DND-41 (cell line): ENCODE measurements around the gene TWIST2.

ENCODE experiments used
- CTCF ChIP-seq: IDR thresholded peaks from 2 replicates; pipeline ENCODE4 v1.5.1; 2012; ENCODE audit warnings: borderline replicate concordance, low read length, moderate library complexity, mild to moderate bottlenecking; ENCODE audit not compliant: poor library complexity, severe bottlenecking; ENCODE audit errors: extremely low read depth
- EZH2 ChIP-seq: IDR thresholded peaks from 3 replicates; pipeline ENCODE4 v1.6.1; 2012; ENCODE audit warnings: borderline replicate concordance, low read depth, mild to moderate bottlenecking, moderate library complexity, low read length, inconsistent platforms; ENCODE audit not compliant: severe bottlenecking

DNA sequence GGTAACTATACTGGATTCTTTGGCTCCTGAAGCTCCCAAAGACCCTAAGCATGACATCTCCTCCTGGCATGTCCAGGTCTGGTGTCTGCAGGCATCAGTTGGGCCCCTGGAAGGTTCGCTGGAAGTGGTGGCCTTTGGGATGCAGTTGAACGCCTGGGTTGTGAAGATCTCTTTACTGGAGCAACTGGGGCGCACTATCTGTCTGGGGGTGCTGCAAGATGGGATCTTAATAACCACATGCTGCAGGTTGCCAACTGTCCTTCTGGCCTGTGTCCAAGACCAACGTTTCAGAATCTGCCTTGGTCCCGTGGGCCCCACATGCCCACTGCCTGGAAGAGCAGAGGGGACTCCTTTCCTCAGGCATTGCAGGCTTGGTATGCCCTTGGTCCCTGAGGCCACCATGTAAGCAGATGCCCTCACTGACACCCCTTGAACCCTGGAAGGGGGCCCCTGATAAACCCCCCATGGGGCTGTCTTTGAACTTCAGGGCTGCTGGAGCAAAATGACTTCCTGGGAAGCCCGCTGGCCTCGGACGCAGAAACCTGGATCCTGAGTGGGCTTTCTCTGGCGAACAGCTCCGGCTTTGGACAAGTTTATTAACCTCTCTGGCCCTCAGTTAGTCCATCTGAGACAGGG lies 101.9 kb downstream of the TWIST2 start:
- TF ChIP-seq CTCF (no peak), EZH2 (no peak)
